ENCODE results near the gene SETD3.

The SETD3 gene

GRCh38 chr14:99420711-99421110, 59.9 kb downstream of the SETD3 start:
- no peak for DNase-seq (ENCODE audit: low read depth)
- no peak for TF ChIP-seq CTCF (IDR thresholded peaks at IDR 0.05; ENCODE audit: control insufficient read depth, extremely low read depth, insufficient read depth)
- no peak overlapping the region for H3K4me3 ChIP-seq (ENCODE audit: low read depth, low read length)

DNA sequence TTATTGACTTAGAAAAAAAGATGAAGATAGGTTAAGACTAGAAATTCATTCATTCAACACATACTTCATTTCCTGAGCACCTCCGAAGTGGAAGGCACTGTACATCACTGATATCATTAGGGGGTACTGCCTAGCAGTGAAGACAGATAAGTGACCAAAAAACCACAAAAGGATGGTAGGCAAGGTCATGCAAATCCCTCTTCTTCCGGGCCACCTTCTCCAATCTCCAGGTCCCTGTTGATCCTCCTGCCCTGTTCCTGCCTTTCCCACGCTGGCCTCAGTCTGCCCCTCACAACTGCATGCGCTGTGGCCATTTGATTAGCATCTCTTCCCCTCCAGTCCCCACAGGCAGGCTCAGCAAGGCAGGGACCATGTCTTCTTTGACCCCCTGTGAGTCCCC, 60.8 kb downstream of the SETD3 start:
- no peak overlapping the region for H3K4me3 ChIP-seq (ENCODE audit: low read depth, low read length)
- TF ChIP-seq CTCF (IDR thresholded peaks at IDR 0.05; ENCODE audit: control insufficient read depth, extremely low read depth, insufficient read depth), result no peak
- no peak for DNase-seq (ENCODE audit: low read depth)

- DNase-seq (ENCODE audit: low read depth), result no peak
- H3K4me3 ChIP-seq (ENCODE audit: low read depth, low read length), result no peak overlapping the region
- no peak for TF ChIP-seq CTCF (IDR thresholded peaks at IDR 0.05; ENCODE audit: control insufficient read depth, extremely low read depth, insufficient read depth)
These were observed 62.4 kb downstream of the SETD3 start for GRCh38 chr14:99418242-99418641.

- no peak for DNase-seq (ENCODE audit: low read depth)
- no peak overlapping the region for H3K4me3 ChIP-seq (ENCODE audit: low read depth, low read length)
- no peak for TF ChIP-seq CTCF (IDR thresholded peaks at IDR 0.05; ENCODE audit: control insufficient read depth, extremely low read depth, insufficient read depth)
These were observed 63.8 kb downstream of the SETD3 start for GRCh38 chr14:99416909-99417308.

DNA sequence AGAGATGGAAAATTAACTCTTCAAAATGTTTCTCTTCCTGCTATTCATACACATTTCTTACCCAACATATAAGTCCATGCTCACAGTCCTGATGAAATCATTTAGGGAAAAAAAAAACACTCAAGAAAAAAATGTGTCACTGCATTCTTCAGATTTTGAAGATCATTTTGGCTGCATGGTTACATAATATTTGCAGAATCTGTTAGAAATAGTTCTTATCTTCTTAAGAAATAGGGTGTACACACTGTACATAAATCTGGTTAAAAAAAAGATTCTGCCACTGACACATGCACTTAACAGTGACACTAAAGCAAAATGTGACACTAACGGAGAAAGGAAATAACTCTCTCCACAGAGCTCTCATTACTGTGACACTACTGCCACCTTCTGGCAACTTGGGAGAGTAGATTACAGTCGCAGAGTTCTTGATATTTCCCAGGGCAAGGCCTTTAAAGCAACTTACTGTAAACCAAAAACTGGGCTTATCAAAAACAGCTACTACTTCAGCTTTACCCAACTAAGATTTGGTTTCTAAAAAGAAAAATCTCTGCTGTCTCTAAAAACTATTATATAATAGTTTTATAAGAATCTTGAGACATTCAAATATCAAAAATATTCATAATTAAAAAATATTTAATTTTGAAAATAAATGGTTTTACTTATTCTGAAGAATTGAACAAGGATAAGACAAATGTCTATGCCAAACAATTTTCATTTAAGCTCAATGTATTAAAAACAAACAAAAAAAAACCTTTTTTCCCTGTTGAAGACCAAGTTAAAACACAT, 65.0 kb downstream of the SETD3 start:
- H3K4me3 ChIP-seq (ENCODE audit: low read depth, low read length), result no peak overlapping the region
- TF ChIP-seq CTCF (IDR thresholded peaks at IDR 0.05; ENCODE audit: control insufficient read depth, extremely low read depth, insufficient read depth), result peak; percentile 79
- DNase-seq (ENCODE audit: low read depth), result peak; percentile 53

DNA sequence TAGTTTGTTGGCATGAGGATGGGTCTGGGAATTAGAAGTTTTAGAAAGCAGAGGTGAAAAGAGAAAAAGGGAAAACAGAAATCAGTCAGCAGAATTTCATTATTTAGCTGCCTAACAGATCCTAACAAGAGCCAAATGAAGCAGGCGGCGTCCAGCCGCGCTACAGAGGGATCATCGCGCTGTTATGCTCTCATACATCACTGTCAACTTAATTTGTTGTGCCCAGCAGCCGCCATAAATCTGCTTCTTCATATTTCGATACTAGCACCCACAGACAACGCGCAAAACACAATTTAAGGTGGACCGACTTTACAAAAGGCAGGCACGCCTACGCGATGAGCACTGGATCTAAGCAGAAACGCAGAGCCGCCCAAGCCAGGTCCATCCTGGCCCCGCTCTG, 66.7 kb downstream of the SETD3 start:
- no peak overlapping the region for H3K4me3 ChIP-seq (ENCODE audit: low read depth, low read length)
- no peak for DNase-seq (ENCODE audit: low read depth)
- no peak for TF ChIP-seq CTCF (IDR thresholded peaks at IDR 0.05; ENCODE audit: control insufficient read depth, extremely low read depth, insufficient read depth)

GRCh38 chr14:99413172-99413571, 67.5 kb downstream of the SETD3 start:
- no peak overlapping the region for H3K4me3 ChIP-seq (ENCODE audit: low read depth, low read length)
- TF ChIP-seq CTCF (IDR thresholded peaks at IDR 0.05; ENCODE audit: control insufficient read depth, extremely low read depth, insufficient read depth), result no peak
- no peak for DNase-seq (ENCODE audit: low read depth)
